HG03045 (cell line): Measurements from ENCODE around the gene CEP20.
A peak's percentile ranks its signal among the peaks of the same experiment; 100 is the strongest.
"Not testable (repeated sequence)": the region's sequence is repeated elsewhere in the genome, so short reads cannot be mapped to it uniquely, and the experiment has no call there.

Experiments used
- ATAC-seq: cut with Tn5 transposase; IDR thresholded peaks from one replicate; pipeline ENCODE4 v1.9.1; 2021; ENCODE audit warnings: mild to moderate bottlenecking, moderate library complexity; ENCODE audit not compliant: unreplicated experiment

The CEP20 gene, protein sequence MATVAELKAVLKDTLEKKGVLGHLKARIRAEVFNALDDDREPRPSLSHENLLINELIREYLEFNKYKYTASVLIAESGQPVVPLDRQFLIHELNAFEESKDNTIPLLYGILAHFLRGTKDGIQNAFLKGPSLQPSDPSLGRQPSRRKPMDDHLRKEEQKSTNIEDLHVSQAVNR

DNA sequence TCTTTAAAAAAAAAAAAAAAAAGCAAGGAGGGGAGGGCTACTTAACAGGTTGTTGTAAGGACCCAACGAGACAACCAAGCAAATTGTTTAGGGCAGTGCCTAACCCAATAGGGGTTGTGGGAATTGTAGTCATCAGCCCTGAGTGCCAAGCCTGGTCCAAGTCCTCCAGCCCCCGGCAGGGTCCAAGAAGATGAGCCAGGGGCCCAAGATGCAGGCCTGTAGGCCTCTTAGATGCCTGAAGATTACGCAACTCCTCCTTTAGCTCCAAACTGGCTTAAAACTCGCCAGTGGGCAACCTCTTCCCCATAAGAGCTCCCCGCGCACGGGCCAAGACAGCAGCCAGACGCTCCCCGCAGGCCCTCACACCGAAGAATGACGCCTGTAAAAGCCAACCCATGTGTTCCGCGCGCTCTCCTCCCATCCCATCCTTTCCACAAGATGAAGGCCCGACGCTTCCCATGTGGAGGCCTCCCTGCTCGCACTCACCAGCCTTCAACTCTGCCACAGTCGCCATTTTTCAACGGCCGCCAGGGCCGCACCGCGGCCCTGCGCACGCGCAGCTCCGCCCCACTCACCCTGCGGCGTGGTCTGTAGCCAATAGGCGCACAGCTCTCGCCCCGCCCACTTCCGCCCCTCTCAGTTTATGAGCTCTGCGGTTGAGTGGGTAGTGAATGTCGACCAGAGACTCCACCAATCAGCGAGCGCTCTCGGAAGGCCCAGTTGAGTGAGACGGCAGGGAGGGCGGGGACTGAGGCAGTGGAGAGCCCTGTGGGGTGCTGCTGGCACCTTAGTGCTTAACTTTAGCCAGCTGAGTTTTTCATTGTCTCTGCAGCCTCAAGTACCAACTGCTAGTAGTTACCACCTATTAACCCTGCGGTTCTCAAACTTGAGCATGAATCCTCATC is at the start of gene CEP20:
Gene CEP20, minus strand, starts transcription at position 532 of the 905 bp plus-strand sequence. Its CDS starts 18 bp downstream, at position 514.
- ATAC-seq = peak; percentile 97

DNA sequence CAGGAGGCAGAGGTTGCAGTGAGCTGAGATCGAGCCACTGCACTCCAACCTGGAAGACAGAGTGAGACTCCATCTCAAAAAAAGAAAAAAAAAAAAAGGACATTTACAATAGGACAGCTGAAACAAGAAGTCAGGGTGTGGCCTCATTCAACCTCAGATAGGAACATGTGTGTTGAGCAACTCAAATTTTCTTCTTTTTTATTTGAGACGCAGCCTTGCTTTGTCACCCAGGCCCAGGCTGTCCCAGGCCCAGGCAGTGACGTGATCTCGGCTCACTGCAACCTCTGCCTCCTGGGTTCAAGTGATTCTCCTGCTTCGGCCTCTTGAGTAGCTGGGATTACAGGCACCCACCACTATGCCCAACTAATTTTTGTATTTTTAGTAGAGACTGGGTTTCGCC is 48.4 kb upstream of the CEP20 start:
- not testable (repeated sequence) for ATAC-seq

DNA sequence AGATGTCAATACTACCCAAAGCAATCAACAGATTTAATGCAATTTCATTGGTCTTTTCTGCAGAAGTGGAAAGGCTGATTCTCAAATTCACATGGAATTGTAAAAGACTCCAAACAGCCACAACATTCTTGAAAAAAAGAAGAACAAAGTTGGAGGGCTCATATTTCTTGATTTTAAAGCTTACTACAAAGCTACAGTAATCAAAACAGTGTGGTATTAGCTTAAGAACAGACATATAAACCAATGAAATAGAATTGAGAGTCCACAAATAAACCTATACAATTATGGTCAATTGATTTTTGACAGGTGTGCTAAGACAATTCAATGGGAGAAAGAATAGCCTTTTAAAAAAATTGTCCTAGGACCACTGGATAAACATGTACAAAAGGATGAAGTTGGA is 46.6 kb upstream of the CEP20 start:
- ATAC-seq = no peak

DNA sequence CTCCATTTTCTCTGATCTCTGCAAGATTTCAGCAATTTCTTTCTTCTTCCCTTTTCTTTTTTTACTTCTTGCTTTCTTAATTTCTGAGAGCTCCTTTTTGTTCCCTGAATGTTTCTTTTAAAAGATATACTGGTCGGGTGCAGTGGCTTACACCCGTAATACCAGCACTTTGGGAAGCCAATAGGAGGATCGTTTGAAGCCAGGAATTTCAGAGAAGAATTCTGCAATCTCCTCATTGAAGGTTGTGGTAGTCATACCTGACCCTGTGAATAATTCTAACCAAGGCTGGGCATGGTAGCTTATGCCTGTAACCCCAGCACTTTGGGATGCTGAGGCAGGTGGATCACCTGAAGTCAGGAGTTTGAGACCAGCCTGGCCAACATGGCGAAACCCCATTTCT is 45.4 kb upstream of the CEP20 start:
- no peak for ATAC-seq

DNA sequence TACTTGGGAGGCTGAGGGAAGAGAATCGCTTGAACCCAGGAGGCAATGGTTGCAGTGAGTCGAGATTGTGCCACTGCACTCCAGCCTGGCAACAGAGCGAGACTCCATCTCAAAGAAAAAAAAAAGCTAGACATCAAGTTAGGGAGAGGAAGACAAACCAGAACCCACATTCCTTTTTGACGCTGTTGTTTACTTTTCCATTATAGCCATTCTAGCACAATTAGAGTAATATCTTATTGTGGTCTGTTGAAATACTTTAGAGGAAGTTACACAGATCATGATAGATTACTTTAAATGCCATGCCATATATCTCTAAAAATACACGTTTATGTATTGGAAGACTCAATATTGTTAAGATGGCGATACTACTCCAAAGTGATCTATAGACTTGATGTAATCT is 44.5 kb upstream of the CEP20 start:
- ATAC-seq = no peak

DNA sequence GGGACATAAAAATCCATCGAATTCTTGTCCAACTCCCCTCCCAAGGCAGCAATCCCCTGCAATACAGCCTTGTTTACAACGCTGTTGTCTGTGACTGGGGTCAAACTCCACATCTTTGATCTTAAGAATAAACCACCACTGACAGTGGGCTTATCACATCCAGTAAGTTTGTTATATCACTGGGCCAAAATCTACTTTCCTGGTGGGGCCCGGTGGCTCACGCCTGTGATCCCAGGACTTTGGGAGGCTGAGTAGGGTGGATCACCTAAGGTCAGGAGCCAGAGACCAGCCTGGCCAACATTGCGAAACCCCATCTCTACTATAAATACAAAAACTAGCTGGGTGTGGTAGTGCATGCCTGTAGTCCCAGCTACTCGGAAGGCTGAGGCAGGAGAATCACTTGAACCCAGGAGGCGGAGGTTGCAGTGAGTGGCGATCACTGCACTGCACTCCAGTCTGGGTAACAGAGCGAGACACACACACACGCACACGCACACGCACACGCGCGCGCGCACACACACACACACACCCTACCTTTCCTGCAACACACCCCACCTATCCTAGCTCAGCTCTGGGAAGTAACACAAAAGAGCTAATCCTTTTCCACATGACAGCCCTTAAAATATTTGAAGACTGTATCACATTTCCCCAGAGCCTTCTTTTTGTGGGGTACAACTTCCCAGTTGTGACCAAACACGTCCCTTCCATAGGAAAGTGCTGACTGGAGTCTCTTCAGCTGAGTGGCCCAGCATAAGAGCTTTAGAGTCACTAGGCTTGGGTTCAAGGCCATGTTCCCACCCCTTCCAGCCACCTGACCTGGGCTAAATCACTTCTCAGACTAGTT is 40.1 kb upstream of the CEP20 start:
- no peak for ATAC-seq

DNA sequence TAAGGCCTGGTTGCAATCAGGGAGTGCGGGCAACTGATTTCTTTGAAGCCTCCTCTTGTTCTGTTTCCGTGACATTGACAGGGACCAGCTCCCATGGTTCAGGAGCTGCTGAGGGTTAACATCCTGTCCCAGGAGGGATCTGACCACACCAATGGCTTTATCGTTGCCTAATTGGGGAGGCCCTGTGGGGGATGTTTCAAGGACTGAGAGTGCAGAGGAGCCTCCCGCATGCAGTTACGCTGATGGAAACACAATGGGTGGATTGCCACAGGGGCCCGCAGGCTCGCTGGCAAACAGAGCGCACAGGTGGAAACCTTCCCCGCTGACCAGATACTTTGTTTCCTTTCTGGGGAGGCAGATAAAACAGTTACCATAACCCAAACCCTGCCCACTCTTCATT is 37.2 kb upstream of the CEP20 start:
- ATAC-seq = no peak

DNA sequence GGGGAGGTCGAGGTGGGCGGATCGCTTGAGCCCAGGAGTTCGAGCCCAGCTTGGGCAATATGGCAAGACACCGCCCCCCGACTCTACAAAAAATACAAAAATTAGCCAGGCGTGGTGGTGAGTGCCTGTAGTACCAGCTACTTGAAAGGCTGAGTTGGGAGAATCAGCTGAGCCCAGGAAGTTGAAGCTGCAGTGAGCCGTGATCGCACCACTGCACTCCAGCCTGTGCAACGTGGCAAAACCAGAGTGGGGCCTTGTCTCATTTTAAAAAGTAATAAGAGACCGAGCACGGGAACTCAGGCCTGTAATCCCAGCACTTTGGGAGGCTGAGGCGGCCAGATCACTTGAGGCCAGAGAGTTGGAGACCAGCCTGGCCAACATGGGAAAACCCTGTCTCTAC is 36.6 kb upstream of the CEP20 start:
- ATAC-seq = no peak

DNA sequence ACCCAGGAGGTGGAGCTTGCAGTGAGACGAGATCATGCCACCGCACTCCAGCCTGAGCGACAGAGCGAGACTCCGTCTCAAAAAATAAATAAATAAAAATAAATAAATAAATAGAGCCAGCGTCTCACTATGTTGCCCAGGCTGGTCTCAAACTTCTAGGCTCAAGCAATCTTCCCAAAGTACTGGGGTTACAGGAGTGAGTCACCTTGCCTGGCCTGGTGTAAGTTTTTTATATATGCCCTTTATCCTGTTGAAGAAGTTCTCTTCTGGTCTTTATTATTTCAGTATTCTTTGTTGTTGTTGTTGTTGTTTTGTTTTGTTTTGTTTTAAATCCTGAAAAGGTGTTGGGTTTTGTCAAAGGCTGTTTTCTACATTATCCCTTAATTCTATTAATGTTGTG is 30.9 kb upstream of the CEP20 start:
- no peak for ATAC-seq

DNA sequence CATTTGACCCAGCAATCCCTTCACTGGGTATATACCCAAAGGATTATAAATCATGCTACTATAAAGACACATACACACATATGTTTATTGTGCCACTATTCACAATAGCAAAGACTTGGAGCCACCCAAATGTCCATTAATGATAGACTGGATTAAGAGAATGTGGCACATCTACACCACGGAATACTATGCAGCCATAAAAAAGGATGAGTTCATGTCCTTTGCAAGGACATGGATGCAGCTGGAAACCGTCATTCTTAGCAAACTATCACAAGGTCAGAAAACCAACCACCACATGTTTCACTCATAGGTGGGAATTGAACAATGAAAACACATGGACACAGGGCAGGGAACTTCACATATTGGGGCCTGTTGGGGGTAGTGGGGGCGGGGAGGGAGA is 29.9 kb upstream of the CEP20 start:
- not testable (repeated sequence) for ATAC-seq

DNA sequence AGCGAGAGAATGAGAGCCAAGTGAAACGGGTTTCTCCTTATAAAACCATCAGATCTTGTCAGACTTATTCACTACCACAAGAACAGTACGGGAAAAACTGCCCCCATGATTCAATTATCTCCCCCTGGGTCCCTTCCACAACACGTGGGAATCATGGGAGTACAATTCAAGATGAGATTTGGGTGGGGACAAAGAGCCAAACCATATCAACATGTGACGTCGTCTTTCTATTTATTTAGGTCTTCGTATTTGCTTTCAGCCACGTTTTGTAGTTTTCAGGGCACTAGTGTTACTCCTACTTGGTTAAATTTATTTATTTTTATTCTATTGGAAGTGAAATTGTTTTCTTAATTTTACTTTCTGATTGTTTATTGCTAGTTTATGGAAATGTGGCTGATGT is 27.9 kb upstream of the CEP20 start:
- no peak for ATAC-seq

DNA sequence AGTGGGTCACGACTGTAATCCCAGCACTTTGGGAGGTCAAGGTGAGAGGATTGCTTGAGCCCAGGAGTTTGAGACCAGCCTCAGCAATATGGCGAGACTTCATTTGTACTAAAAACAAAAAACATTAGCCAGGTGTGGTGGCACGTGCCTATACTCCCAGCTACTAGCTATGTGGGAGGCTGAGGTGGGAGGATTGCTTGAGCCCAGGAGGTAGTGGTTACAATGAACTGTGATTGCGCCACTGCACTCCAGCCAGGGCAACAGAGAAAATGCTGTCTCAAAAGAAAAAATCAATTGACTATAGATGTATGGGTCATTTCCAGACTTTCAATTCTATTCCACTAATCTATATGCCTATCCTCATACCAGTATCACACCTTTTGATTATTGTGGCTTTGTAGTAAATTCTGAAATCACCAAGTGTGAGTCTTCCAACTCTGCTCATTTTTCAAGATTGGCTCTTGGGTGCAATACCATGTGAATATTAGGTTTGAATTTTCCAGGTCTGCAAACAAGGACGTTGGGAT is 27.2 kb upstream of the CEP20 start:
- no peak for ATAC-seq

DNA sequence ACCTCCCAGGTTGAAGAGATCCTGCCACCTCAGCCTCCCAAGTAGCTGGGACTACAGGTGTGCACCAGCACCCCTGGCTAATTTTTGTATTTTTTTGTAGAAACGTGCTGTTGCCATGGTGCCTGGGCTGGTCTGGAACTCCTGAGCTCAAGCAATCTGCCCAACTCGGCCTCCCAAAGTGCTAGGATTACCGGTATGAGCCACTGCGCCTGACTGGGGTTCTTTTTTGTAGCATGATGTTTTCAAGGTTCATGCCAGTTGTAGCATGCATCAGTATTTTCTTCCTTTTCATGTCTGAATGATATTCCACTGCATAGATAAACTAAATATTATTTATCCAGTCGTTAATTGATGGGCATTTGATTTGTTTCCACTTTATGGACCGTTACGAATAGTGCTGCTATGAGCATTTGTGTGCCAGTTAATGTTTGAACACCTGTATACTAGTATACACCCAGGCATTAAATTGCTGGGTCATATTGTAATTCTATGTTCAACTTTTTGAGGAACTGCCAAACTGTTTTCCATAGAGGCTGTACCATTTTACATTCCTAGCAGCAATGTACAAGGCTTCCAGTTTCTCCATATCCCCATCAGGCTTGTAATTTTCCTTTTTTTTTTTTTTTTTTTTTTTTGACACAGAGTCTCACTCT is 24.8 kb upstream of the CEP20 start:
- no peak for ATAC-seq

DNA sequence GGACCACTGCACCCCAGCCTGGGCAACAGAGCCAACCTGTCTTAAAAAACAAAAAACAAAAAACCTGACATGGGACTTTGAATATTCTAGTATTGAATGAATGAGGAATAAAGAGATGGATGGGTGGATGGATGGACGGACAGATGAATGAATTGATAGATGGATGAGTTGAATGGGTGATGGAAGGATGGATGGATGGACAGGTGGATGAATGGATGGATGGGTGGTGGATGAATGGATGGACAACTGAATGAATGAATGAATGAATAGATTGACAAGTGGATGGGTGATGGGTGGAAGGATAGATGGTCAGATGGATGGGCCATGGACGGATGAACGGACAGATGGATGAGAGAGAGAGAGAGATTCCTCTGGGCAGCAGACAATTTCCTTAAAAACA is 22.8 kb upstream of the CEP20 start:
- ATAC-seq = no peak

DNA sequence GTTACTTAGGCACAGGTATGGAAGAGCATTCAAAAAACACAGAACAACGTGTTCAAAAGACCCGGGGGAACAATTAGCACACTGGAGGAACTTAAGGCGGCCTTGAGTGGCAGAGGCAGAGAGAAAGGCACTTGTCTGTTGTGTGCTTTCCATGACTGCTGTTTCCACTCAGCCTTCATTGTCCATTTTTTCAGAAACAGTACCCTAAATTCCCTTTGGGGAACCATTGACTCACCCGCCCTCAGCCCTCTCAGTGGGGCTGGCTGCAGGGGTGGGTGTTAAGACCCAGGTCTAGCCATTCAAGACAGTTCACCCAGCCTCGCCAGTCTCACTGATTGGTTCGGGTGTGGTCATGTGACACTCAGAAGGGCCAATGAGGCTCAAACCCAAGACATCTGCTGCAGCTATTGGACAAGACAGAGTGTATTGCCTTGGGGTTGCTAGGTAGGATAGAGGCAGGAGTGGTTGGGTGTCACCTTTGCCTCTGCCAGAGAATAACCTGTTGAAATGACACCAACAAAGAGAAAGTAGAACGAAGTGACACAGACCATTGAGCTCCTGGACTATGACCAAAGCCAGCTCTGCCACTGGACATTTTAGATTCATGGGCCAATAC is 19.6 kb upstream of the CEP20 start:
- peak; percentile 98 for ATAC-seq

DNA sequence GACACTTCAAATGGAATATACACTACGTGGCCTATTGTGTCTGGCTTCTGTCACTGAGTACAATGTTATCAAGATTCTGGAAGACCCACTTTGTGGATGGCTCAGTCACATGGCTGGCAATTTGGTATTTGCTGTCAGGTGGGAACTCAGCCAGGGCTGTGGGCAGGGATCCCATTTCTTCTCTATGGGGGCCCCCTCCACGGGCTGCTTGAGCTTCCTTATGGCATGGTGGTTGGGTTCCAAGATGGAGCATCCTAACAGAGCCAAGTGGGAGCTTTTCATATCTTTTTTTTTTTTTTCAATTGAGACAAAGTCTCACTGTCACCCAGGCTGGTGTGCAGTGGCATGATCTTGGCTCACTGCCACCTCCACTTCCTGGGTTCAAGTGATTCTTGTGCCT is 18.0 kb upstream of the CEP20 start:
- no peak for ATAC-seq

DNA sequence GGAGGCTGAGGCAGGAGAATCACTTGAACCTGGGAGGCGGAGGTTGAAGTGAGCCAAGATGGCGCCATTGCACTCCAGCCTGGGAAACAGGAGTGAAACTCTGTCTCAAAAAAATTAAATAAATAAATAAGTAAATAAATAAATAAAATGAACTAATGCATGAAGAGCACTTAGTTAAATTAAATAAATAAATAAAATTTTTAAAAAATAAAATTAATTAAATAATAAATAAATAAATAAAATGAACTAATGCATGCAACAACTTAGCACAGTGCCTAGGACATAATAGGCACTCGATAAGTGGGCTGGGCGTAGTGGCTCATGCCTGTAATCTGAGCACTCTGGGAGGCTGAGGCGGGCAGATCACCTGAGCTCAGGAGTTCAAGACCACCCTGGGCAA is 15.6 kb upstream of the CEP20 start:
- ATAC-seq = no peak

DNA sequence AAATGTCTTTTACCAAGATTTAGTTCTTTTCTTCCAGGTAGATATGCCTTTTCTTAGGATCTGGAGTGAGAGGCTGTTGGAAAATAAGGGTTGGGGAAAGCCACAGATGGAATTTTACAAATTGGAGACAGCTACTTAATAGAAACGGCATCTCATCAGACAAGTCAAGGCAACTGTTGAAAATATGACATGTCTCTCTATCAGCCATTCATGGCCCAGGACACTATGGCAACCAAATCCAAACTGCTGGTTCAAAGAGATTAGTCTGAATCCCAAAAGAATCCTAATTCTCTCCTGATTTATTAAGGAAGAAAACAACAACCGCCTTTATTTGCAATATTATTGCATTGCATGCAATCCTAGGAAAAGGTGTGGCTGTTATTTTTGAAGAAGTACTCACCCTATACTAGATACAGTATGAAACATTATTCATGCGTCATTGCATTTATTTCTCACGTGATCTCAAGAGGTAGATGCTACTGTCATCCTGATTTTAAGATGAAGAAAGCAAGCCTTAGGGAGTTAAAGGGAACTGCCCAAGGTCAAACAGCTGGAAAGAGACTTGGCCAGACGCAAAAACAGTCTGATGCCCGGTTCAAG is 12.6 kb upstream of the CEP20 start:
- ATAC-seq = no peak

DNA sequence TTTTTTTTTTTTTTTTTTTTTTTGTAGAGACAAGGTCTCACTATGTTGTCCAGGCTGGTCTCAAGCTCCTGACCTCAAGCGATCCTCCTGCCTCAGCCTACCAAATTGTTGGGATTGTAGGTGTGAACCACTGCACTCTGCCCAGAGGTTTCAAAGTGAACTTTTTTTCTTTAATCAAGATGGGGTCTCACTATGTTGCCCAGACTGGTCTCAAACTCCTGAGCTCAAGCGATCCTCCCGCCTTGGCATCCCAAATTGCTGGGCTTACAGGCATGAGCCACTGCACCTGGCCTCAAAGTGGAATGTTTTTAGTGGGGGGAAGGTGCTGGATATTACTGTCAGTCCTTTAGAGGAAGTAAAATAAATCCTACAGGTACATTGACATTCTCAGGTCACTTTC is 12.0 kb upstream of the CEP20 start:
- ATAC-seq = no peak

DNA sequence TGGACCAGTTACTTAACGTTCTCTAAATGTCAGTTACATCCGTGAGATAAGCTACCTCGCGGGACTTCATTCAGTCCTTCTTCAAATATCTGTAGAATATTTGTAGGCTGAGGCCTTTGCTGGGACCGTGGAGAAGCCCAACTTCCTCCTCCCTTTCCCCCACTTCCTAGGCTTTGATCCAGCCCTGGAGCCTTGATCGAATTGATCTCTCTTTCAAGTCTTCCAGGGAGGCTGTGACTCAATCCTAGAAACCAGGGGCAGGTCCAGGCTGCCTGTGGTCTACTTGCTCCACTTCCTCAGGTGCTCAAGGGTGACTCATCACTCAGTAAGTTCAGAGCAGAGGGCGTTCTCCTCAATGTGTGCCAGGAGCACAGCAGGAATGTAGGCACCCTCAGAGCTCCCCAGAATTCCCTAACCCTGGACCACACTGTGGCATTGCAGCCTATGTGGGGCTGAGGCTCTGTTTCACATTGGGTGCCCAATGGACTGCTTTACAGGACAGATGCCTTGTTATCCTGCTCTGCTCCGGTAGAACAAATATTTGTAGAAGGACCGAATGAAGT is 11.2 kb upstream of the CEP20 start:
- no peak for ATAC-seq
